GM08714 (cell line): ENCODE measurements around the gene DYNLRB2.

ENCODE experiments used
- H3K4me3 ChIP-seq: fragments of 200-500 bp; sonication (Bioruptor generic); 2 replicates; pipeline ENCODE4 v1.5.1; 2014; ENCODE audit warnings: mild to moderate bottlenecking, low read length, inconsistent platforms
- ZNF274 ChIP-seq: IDR thresholded peaks from 2 replicates; pipeline ENCODE4 v1.6.1; 2012; ENCODE audit warnings: mild to moderate bottlenecking, low read depth, low read length

DYNLRB2 gene

DNA sequence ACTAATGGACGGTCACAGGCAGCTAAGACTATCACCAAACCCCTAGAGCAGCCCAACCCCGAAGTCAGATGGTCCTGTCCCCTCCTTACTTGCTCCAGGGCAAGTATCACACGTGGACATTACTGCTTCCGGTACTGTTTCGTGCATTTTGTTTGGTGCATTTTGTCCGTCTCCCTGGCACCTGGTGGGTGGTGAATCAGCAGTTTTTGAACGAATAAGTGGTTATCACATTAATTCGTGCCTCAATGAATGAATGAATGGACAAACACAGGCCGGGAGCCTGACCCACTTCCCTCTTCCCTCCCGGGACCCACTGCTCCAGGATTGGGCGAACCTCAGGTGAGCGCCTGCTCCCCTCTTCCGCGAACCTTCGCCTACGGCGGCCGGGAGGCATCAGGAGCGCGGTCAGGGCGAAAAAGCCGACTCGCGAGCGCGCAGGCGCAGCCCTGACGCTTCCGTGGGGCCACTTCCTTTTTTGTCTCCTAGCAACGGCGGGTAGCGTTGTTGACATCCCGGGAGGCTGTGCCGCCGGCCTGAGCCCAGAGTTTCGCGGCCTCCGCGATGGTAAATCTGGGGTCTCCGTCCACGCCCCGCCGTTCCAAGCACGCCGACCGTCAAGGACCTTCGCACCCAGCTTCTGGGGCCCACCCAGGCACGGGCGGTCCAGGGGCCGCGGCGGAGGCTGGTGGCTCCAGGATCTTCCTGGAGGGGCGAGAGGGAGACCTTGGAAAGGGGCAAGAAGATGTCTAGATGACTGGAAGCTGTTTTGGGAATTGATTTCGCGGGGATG lies at the start of gene DYNLRB2:
Gene DYNLRB2, plus strand, starts transcription at position 478 of the 790 bp plus-strand sequence. Its CDS starts 84 bp downstream, at position 562.
- H3K4me3 ChIP-seq = peak within 1 kb of the TSS; percentile 64
- no peak for TF ChIP-seq ZNF274

DNA sequence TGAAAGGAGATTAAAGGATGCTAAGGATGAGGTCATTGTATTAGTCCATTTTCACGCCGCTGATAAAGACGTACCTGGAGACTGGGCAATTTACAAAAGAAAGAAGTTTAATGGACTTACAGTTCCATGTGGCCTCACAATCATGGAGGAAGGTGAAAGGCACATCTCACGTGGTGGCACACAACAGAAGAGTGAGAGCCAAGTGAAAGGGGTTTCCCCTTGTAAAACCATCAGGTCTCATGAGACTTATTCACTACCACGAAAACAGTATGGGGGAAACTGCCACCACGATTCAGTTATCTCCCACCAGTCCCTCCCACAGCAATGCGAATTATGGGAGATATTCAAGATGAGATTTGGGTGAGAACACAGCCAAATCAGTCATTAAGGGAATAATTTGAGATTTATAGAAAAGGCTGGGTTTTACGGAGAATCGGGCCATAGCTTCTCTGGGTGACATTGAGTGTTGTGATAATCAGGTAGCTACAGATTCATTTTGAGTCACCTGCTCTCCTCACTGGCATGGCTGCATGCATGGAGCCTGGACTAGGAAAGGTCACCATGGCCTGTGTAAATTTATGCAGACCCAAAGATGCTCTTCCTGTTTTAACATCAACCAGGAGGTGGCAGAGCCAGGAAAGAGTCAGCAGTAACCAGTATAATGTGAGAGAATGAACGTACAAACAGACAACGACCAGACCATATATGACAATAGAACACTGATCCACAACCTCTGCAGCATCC lies 40.5 kb upstream of the DYNLRB2 start:
- TF ChIP-seq ZNF274 = no peak
- H3K4me3 ChIP-seq = no peak overlapping the region

DNA sequence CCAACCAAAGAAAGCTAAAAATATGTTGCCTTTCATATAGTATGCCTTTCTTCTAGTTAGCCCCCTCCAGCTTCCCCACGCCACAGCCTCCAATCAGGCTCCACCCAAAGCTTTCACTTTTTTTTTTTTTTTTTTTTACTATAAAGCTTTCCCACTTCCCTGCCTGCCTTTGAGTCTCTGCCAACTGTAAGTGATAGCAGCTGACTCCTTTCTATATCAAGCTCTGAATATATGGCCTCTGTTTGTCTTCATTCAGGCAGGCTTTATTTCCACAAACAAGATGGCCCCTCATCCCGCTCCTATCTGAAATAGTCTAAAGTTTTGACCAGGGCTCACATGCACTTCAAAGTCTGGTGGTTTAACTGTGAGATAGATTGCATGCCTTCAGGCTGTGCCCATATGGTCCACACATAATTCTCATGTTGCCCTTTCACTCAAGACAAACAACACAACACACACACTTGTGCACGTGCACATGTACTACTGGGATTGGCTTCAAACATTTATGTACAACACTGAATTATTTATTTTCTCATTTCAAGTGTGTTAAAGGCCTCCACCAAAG lies 39.8 kb upstream of the DYNLRB2 start:
- no peak overlapping the region for H3K4me3 ChIP-seq
- no peak for TF ChIP-seq ZNF274

DNA sequence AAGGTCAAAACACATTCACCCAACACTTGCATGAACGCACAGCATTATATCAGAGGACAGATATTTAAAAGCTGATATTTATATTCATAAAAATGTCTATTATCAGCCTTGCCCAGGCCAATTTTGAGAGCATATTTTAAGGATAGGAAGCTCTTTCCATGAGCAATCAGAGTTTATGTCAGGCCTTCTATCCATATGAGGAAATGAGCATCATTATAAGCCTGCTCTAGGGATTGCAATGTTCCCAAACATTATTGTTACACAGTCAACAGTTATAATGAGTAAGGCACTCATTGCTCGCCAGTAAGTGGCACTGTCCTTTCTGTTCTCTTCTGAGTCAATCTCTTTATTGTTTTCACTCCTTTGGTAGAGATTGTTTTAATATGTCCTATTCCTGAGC lies 37.7 kb upstream of the DYNLRB2 start:
- no peak for TF ChIP-seq ZNF274
- no peak overlapping the region for H3K4me3 ChIP-seq

DNA sequence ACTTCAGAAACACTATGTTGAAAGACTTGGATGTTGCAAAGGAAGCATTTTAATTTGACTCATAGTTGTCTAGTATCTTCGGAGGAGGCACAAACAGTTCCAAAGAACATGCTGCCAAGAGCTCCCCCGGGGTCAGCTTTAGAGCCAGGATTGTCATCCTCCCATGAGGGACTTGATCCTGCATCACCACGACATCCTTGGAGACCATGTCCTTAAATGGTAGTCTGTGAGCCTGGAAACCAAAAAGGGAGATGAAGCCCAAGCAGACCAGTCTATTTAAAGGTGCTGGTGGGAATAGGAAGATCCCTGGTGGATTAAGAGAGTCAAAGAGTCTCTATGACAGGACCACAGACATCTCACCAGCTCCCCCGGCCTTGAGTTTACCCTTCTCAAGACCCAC lies 33.3 kb upstream of the DYNLRB2 start:
- no peak for TF ChIP-seq ZNF274
- H3K4me3 ChIP-seq = no peak overlapping the region

DNA sequence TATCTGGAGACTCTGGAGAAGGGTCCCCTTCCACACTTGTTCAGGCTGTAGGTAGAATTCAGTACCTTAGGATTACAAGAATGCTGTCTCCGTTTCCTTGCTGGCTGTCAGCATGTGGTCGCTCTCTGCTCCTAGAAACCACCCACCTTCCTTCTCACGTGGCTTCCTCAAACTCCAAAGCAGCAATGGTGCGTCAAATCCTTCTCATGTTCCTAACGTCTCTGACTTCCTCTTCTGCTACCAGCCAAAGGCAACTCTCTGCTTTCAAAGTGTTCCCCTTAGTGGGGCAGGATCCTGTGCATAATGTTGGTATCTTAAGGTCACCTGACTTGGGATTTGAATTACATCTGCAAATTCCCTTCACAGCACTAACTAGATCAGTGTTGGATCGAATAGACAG lies 30.9 kb upstream of the DYNLRB2 start:
- TF ChIP-seq ZNF274 = no peak
- no peak overlapping the region for H3K4me3 ChIP-seq

DNA sequence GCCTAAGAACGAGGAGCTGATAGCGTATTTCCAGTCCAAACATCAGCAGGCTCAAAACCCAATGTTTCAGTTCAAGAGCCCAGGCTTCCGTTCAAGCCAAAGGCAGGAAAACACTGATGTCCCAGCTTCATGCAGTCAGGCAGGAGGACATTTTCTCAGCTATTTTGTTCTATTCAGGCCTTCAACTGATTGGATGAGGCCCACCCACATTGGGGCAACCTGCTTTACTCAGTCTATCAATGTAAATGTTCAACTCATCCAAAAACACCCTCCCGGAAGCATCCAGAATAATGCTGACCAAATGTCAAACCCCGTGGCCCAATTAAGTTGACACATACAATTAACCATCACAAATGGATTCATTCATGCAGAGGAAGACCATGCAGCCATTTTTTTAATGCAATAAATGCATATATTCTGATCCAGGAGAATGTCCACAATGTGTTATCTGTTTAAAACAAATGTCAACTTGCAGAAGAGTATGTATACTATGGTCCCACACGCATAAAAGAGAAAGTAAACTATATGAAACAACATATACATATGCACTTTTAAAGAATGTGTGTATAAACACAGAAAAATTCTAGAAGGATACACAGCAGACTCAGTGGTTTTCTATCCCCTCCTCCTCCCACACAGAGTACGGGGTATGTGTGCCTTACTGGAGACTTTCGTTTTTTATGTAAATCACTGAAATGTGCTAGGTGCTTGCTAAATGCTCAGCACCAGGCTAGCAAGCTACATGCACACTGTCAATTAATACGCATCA lies 28.8 kb upstream of the DYNLRB2 start:
- no peak overlapping the region for H3K4me3 ChIP-seq
- no peak for TF ChIP-seq ZNF274

DNA sequence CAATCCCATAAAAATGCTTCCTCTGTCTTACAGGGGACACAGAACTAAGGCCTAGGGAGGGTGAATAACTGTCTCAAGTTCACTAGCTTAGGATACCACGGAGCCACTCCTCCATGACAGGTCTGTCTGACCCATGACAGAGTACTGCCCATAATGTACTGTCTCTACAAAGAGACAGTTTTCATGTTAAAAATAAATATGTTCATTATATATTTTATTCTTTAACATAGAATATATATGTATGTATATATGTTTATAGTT lies 28.3 kb upstream of the DYNLRB2 start:
- TF ChIP-seq ZNF274 = no peak
- no peak overlapping the region for H3K4me3 ChIP-seq

DNA sequence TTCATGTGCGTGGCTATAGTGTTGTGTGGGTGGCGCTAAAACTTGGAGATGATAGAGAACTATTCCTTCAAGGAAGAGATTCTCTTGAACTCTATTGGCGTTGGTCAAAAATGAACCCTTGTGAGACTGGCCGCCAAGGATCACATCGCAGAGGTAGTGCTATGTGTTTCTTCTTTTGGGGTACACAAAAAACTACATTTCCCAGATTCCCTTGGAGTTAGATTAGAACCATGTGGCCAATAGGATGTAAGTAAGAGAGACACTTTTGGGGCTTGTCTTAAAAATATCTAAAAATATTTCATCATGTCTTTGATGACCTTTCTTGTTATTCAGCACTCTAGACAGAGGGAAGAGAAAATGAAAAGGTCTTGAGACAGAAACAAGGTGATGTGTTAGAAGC lies 25.4 kb upstream of the DYNLRB2 start:
- no peak for TF ChIP-seq ZNF274
- H3K4me3 ChIP-seq = no peak overlapping the region

DNA sequence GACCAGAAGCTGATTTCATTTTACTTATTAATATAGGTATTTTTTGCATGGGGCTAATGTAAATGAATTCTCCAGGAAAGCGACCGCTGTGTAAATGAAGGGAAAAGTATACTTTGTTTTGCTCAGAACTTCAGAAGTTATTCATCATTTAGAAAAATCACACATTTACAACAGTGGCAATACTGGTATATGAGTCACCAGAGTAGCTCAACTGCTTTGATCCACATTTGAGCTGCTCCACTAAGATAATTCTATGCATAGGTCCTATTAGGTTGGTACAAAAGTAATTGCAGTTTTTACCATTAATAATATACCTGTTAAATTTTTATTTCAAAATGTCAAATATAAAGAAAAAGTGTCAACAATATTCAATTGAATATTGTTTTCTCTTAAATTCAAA lies 22.9 kb upstream of the DYNLRB2 start:
- TF ChIP-seq ZNF274 = no peak
- H3K4me3 ChIP-seq = no peak overlapping the region

DNA sequence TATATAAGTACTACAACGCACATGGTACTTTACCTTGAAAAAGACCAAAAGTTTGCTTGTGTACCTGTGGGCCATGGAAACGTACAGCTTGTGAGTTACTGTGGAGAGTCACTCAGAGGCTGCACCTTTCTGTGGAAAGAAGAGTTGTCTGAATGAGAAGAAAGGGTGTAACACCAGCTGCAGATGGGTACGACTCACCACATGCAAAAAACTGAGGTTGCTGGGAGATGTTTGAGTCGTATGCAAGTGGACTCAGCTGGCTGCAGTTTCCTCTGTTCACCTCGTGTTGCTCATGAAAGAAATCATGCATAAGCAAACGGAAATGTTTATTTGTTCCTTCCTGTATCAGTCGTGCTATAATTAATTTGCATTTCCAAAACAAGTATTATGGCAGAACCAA lies 22.4 kb upstream of the DYNLRB2 start:
- no peak overlapping the region for H3K4me3 ChIP-seq
- no peak for TF ChIP-seq ZNF274

DNA sequence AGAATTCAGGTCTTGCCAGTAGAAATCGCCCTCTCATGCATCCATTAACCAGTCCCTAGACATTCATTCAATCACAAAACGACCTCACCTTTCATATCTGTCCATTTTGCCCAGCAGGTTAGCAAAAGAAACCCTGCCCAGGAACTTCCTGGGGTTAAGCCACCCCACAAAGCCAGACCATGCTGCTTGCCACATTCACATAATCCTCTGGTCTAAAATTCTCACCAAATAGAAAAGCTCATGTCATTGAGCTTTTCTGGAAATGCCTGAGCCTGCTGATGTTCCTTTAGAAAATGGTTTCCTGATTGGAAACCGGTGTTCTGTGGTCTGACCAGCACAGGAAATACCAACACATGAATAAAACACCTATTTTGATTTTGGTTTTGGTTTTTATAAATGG lies 21.6 kb upstream of the DYNLRB2 start:
- no peak overlapping the region for H3K4me3 ChIP-seq
- no peak for TF ChIP-seq ZNF274

DNA sequence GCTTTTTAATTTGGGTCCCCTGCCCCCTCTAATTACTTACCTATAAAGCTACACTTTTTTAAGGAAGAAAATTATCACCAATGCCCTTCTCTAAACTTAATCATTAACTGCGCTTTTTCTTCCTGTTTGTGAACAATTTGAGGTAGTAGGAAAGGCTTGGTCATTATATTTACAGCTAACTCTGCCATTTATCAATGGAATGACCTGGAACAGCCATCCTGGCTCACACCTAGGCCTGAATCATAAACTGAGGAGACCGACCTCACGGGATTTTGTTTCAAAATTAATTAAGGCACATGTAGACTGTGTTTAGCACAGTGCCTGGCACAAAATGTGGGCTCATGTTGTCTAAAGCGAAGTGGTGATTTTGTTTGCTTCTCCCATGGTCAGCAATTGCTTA lies 15.4 kb upstream of the DYNLRB2 start:
- TF ChIP-seq ZNF274 = no peak

DNA sequence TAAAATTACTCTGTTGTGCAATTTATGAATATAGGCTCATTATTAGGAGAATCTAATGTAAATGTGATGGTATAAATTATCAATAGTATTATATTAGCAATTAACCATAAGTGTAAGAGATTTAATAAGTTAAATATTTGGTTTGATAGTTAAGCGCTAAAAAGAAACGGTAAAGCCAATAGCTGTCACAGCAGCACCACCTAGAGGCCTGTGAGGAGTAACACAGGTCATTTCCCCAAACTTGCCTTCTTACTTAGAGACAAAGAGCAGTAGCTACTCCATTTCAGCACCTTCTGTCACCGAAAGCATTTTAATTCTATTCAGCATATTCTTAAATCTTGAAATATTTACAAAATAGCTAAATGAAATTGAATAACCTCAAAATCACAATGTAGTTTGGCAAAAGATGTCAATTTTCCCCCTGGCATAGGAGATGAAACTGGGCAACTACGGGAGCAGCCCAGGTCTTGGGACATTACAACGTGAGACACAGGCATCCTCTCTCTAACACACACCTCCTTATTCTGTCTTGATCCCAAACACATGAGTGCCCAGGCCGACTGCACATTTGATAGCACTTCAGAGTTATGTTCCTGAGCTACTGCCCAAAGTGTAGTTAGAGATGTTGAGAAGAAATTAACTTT lies 14.3 kb upstream of the DYNLRB2 start:
- H3K4me3 ChIP-seq = no peak overlapping the region
- TF ChIP-seq ZNF274 = no peak

More for the DNA sequence above, 15.4 kb upstream of the DYNLRB2 start:
- H3K4me3 ChIP-seq = no peak overlapping the region
